COLO668 (cell line): ENCODE results near the gene PRKG1.
"Not testable (repeated sequence)": the region's sequence is repeated elsewhere in the genome, so short reads cannot be mapped to it uniquely, and the experiment has no call there.

ENCODE experiments used
- DNase-seq: peaks from one replicate; lab custom pipeline; 2025; ENCODE audit not compliant: unreplicated experiment; lab: John Stamatoyannopoulos, UW

The PRKG1 gene

DNA sequence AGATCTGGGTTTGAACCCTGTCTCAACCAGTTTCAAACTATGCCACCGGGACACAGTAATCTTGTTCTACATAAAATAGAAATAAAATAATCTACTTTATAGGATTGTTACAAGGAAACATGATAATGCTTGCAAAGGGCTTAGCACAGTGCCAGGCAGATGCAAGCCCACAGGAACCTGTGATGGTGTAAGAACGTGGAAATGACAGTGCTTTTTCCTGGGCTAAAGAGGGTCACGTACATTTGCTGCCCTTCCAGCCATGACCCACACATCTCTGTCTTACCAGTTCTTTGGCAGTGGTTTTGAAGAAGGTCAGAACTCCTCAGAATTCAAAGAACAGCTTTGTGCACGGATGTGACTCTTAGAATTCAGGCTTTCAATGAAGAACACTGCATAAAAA, 342.2 kb downstream of the PRKG1 start:
- DNase-seq: no peak

DNA sequence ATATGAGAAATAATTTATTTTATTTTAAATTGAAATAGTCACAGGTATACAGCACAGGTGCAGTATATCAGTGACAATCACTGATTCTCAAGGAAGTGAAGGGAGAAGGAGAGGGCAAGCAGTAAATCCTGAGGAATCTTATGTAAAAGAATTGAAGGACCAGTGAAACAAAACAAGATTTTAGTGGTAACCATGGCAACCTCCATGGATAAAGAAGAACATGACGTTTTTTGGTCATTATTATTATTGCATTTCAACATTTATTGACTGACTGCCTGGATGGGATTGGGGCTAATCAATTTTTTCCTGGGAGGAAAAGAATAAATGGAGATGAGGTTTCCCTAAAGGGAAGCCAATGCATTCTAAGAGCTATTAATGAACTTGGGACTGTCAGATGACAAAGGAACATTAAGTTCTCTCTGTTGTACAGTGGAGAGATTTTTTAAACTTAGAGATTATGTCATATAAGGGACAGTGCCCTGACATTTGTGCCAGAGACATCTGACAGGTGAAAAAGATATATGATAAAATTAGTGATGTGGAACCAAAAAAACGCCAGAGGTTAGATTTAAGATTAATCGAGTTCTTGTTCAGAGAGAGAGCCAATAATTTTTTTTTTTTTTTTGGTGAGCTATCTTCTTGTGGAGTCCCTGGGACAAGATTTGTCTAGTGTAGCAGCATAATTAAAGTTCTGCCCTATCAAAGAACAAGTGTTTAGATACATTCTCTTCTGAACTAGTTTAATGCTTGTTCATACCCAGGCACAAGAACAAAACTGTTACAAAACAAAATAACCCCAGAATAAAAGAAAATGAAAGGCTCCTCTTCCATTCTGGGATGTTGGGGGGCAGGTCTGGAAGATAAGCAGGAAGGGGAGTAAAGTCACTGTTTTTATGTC, 345.2 kb downstream of the PRKG1 start:
- no peak for DNase-seq

DNA sequence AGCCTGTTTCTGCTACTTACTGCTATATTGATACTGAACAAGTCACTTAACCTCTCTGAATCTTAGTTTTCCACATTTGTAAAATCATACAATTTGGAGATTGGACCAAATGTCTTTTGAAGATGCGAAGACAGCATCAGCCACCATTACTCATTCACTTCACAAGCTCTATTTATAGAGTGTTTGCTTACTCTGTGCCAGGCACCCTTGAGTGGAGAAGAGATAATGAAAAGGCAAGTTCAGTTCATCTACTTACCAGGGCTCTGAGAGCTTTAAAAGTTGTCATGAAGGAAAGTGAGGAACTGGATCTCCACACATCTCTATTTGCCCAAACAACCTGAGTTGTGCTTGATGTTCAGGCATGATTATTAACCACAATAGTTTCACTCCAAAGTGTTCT, 347.6 kb downstream of the PRKG1 start:
- no peak for DNase-seq

DNA sequence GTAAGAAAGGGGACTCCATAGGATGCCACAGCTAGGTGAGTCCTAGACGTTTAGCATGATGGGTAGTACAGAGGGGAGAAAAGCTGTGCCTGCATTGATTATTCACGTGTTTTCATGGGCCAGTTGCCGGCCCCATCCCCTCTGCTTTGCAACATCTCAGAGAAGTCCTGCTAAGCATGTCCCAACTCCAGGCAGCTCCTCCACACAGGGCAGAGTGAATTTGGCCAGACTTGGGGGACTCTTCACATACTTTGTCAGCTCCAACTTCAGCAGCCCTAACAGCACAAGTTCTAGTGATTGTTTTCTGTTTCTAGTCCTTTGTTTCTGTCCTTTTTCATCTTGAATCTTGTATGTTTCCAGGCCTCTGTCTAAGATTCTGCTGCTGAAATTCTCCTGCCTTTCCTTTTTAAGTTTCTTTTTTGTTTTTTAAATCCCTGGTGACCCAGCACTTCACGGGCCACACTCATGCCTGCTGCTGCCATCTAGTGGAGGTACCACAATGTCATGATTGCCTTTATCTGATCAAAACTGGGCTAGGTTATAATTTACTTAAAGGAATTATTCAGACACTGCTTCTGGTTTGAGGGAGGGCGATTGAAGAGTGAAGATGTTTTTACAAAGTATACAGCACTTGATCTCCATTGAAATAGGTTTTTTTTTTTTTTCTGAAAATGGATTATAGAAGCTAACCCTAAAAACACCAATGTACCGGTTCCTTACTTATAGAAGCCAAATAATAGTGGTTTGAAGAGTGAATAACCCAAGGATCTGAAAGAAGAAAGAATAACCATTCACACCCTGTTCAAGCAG, 348.2 kb downstream of the PRKG1 start:
- DNase-seq: no peak

DNA sequence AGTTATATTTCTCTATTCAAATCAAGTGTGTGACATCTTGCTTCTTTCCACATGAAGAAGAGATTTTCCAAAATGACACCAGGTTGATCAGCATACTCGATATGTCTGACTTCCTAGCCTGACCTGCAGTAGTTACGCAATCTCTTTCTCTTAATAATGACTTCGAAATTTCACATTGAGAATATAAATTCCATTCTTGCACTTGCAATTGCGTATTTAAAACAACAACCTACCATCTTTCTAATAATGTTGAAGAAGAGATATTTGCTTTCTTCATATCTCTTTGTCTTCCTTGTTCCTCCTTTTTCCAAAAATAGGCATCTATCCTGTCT, 348.8 kb downstream of the PRKG1 start:
- no peak for DNase-seq

DNA sequence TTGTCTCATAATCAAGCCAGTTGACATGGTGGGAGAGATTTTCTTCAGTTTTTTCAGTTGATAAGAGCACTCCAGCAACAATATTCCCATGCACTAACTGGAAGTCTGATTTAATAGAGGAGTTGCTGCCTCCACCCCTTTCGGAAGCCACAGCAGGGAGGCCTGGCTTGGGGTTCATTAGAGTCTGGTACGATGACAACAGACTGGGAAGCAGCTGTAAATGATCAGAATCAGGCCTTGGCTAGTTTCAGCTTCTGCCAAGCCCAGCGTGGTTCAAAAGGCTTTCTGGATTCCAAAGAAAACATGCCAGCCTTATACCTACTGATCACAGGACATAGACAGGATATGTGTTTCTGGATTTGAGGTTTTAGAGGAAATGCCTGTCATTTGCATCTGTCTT, 351.1 kb downstream of the PRKG1 start:
- no peak for DNase-seq

DNA sequence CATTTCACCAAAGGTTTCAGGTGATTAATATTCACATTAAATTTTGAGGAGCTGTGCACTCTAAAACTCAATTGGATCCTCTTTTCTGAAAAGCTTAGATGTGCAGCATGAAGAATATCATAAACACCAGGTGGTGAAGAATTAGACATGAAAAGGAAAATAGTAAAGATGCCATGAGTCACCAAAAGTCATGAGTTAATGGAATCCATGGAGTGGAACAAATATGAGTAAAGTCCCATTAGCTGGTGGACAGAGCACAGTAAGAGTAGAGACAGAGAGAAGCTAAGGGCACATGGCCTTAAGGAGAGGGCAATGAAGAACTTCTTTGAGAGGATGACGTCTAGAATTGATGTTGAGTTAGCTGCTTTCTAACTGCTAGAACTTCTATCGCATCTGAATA, 353.5 kb downstream of the PRKG1 start:
- no peak for DNase-seq

DNA sequence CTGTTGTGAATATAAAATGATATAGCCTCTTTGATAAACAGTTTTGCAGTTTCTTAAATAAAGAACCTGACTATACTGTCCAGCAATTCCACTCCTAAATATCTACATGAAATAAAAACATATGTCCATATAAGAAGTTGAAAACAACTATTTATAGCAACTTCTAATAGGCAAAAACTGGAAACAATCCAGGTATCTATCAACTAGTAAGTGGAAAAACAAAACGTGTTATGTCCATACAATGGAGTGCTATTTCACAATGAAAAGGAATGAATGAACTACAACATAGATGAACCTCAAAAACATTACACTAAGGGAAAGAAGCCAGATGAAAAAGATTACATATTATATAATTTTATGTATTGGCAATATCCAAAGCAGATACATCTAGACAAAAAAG, 356.2 kb downstream of the PRKG1 start:
- DNase-seq: no peak

DNA sequence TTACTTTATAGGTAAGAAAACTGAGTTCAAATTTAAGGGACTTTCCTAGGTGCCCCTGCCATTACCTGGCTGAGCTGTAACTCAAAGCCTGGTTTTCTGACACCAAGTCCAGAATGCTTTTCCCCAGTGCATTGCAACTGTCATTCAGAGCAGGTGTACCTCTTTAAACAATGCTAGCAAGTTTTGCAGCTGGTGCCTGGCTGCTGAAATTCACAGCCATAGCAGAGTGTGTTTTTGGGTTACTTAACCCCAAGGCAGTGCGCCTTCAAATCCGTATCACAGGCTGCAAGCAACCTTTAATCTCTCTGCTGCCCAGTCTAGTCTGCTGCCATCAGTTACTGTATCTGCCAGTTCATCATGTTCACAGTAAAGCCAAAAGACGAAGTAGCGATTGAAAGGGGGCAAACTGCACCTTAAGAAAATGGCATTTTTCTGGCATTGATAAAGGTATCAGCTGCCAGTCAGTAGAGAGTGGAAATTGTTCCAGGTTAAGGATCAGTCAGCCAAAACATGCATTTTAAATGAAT, 359.7 kb downstream of the PRKG1 start:
- DNase-seq: no peak

DNA sequence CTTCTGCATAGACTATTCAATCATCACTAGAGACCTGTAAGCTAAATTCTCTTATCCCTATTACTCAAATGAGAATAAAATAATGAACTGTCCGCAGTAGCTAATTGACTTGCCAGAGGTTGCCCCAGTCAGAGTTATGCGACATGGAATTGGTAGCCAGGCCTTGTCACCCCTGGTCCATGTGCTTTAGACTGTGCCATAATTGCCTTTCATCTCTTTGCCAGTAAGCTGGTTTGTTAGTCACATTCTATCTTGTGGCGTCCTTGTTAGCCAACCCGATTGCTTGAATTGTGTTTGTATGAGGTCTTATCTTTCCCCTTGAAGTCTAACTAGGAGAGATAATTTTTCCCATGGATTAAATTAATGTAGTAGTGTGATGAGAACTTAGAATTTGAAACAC, 362.5 kb downstream of the PRKG1 start:
- DNase-seq: no peak

DNA sequence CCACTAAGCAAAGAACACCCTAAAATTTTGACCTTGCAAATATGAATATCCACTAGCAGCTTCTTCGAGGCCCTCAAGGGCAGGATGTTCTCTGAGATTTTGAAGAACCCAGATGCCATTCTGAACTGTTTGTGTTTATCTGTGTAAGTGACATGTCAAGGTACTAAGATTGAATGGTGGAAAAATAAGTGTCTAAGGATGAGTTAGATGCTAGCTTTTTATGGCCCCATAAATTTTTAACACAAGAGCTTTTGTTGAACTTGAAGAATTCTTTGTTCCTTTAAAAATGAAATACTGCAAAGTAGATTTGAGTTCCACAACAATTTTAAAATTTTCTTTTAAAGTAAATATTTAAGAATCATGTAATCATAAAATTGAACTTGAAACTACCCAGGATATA, 365.4 kb downstream of the PRKG1 start:
- no peak for DNase-seq

DNA sequence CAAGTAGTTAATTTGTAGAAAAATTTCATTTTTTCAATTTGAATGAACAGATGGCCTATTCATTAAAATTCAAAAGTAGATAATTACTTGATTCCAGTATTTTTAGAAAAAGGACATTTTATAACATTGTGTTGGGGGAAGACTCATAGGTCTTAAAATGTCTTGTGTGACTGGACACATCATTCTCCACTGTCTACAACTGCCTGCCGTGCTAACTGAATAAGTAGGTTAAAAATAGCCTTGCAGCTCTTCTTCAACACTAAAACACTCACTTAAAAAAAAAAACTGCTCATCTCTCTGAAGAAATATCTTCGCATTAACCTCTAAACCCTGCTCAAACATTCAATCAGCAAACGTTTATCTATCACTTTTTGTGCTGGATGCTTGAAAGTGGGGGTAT, 371.3 kb downstream of the PRKG1 start:
- DNase-seq: no peak

DNA sequence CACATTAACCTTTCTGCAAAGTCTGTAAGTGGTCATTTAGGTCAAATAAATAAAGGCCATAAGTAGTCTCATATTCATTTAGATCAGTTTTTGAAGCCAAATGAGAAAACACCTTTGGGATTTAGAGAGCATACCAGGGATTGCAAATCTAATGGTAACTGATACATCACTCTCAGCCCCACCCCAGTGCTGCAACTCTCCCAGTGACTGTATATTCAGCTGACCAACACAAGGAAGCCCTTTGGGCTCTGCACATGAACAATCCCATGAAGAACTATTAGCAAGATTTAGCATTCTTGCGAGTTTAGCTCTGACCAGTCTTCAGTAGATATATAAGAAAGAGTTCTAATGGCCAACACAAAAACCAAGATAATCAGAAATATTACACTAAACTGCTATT, 372.8 kb downstream of the PRKG1 start:
- DNase-seq: no peak

DNA sequence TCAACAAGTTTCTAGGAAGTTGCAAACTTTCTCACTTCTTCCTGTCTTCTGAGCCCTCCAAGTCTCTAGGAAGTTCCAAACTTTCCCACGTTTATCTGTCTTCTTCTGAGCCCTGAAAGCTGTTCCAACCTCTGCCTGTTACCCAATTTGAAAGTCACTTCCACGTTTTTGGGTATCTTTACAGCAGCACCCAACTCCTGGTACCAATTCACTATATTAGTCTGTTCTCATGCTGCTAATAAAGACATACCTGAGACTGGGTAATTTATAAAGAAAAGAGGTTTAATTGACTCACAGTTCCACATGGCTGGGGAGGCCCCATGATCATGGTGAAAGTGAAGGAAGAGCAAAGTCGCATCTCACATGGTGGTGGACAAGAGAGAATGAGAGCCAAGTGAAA, 381.5 kb downstream of the PRKG1 start:
- DNase-seq: not testable (repeated sequence)

DNA sequence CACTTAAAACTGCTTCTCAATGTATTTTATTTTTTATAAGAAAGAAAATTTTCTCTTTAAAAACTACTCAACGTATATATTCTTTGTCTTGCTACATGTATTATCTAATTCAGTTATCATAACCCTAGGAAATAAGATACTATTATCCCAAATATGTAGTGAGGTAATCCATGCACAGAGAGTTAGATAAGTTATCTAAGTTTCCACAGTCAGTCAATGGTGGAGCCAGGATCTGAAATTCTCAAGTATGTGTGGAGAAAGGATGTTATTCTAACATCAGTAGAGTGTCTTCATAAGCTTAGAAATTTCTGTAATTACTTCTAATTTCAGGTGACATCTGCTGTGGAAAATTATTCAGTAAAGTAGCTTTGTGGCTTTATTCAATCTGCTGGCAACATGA, 385.2 kb downstream of the PRKG1 start:
- DNase-seq: no peak

DNA sequence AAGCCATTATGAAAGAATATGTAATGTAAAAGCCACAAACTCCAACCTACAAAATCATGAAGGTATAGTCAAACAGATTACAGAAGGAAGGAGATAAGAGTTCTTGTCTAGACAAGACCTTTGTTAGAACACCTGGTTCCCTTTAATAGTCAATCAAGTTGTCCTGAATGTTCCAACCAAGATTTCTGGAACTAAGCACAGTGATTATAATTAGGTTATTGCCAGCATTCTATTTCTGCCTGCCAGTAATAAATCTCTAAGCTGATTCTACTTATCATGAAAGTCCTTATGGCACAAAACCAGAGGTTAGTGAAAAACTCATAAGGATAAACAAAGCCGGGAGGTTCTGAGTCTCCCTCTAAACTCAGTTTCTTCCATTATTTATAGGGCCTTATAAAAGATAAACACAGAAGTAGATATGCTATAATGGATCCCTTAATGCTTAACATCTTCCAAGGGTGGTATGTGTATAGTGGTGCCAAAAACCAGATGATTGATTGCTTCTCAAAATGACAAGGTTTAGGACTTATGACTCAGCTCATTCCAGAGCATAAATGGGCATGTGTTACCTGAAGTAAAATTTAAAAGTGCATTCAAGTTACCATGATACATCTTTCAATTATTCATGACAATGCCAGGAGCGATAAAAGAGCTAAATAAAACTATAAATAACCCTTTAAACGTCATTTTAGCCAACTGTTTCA, 387.9 kb downstream of the PRKG1 start:
- no peak for DNase-seq

DNA sequence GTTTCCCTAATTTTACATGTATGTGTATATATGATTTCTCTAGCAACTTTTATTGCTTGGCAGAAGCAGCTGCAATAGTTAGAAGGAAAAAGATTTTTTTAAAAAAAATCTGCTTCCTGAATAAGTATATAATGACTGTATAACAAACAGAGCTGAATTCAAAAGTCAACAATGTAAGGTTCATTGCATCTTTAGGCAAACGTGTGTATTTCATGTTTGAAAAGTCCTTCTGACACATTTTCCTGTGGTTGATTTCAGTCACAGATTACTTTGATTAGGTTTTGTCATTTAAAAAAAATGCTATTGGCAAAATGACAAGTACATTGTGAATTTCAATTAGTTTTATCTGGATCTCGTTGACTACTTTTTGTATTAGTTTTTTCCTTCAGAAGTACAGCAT, 394.1 kb downstream of the PRKG1 start:
- DNase-seq: no peak

DNA sequence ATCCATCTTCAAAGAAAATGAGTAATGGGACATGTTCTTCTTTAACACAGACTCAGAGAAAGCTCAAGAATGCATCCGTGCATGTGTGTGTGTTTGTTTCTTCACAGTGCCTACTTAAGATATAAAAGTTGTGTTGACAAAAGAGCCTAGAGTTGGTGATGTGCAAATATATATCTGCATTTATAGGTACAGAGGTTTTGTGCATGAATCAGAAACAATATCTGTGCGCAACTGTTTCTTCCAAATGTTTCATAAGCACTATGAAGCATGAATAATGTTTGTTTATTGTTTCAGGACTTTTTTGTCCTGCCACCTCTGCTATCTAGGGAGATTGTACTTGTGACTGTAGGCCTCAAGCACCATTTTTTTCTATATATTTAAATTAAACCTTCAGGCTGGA, 395.4 kb downstream of the PRKG1 start:
- DNase-seq: no peak

DNA sequence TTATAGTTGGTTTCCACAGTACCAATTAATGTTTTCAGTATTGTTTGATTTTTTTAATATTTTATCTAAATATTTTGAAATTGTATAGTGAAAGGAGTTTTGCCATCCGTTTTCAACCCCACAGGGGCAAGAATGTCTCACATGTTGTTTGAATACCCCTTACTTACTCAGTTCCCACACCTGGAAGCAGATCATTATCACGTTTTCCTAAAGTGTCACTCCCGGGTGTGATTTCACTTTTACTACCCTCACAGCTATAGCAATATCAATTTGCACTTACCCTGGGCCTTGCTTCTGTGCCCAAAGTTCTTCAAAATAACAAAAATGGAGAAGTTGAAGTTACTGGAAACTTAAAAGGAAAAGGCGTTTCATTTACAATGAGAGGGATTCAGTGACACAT, 397.0 kb downstream of the PRKG1 start:
- DNase-seq: no peak

DNA sequence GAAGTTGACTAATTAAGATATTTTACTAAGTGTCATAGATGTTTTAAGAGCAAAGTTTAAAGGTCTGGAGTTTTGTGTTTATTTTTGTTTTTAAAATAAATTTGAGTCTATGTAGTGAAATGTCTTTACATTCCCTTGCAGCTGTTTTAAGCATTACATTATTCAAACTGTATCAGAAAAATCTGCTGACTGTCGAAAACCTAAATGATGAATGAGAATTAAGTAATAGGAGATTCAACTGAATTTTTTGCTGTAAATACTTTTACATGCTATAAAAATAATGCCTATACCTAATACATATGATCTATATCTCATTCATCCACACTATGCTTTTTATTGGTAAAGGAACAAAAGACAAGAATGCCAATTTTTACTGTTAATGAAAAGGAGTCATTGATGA, 397.9 kb downstream of the PRKG1 start:
- no peak for DNase-seq

DNA sequence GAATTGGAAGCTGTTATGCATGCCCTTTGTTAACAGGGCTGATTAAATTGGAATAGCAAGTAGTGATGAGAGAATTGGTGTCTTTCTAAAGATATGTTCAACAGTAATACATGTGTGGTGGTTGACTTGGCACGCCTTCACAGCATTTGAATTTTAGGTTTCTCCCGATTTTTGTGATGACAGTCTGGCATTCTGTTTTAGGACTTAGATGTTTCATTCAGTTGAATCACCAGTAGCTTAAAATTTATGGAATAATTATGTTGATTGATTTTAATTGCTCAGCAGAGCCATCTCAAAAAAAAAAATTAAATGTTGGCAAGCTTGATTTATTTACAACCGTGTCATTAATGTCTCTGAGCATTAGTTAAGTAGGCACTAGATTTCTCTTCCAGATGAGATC, 405.4 kb downstream of the PRKG1 start:
- no peak for DNase-seq

DNA sequence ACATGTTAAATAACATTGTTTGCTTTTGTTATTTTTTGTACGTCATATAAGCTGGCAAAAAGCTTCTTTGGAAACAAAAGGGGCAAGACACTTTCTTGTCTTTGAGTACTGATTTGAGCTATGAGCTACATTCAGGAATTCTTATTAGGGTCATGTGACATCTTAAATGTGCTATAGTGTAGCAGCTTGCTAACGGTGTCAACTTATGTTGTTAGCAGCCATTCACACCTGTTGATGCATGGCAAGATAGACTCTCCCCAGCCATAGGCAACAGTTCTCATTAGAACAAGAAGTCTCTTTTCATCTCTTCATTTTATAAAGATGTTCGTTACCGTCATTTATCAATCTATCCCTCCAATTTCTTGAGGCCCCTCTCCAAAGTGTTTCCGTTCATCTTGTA, 411.4 kb downstream of the PRKG1 start:
- no peak for DNase-seq
